Measurements from ENCODE around the gene KRTAP5-7.
A peak's percentile ranks its signal among the peaks of the same experiment; 100 is the strongest.
"Not testable (repeated sequence)": the region's sequence is repeated elsewhere in the genome, so short reads cannot be mapped to it uniquely, and the experiment has no call there.

The KRTAP5-7 gene

GRCh38 chr11:71535825-71536224 is 8.8 kb downstream of the KRTAP5-7 start:
- no peak for DNase-seq

GRCh38 chr11:71537537-71537936 is 10.5 kb downstream of the KRTAP5-7 start:
- DNase-seq: no peak

GRCh38 chr11:71537977-71538665 is 11.1 kb downstream of the KRTAP5-7 start, which contains the start of gene KRTAP5-8:
Gene KRTAP5-8, plus strand, starts transcription at chr11:71538025. Its CDS starts 31 bp downstream, at chr11:71538056.
- not testable (repeated sequence) for DNase-seq

GRCh38 chr11:71538666-71538990 is 11.6 kb downstream of the KRTAP5-7 start:
- DNase-seq: no peak

DNA sequence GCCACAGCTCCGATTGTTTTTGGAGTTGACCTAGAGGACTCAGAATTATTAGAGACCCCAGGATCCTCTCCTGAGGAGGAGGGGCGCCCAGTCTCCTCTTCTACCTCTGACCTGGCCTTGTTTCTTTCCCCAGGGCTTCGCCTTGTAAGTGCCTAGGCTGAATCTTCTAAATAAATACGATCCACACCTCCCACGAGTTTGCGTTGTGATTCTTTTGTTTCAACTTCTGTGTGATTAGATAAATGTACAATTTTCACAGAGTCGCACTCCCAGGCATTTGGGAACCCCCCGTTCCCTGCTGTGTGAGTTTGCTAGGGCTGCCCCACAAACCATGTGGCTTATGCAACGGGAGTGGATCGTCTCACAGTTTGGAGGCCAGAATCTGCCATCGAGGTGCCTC is 11.9 kb downstream of the KRTAP5-7 start:
- DNase-seq: no peak

DNA sequence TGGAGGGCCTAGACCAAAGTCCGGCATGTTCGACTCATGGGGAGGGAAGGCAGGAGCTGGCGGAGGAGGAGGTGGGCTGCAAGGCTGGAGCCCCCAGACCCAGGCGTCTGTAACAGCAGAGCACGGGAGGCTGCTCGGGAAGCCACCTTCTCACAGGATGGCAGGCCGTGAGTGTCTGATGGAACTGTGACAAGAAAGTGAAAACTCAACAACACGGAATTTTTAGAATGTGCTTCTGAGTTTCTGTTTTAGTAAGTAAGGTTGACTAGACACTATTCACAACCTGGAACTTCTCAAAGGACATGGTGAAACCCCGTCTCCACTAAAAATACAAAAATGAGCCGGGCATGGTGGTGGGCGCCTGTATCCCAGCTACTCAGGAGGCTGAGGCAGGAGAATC is 12.9 kb downstream of the KRTAP5-7 start:
- DNase-seq: not testable (repeated sequence)

DNA sequence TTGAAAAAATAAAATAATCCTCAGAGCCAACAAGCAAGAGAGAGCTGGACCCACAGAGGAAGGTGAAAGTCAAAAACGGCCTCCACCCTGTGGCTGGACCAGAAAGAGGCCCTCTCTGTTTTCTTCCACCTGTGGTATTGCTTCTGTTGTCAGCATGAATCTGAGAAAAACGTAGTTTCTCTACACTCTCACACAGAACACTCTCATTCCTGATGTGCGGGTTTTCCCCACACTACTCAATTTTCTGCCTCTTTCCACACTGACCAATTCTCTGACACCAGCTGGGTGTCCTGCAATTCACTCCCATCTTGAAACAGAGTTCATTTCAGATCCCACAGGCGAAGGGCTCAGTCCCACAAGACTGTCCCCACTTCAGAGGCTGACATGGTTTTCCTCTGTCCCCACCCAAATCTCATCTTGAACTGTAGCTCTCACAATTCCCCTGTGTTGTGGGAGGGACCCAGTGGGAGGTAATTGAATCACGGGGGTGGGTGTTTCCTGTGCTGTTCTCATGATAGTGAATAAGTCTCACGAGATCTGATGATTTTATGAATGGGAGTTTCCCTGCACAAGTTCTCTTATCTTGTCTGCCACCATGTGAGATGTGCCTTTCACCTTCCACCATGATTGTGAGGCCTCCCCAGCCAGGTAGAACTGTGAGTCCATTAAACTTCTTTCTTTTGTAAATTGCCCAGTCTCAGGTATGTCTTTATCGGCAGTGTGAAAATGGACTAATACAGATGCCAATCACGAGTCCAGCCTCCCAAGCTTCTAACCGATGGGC is 13.6 kb downstream of the KRTAP5-7 start:
- DNase-seq: not testable (repeated sequence)

- DNase-seq: no peak
Measured at GRCh38 chr11:71542382-71542781, 15.3 kb downstream of the KRTAP5-7 start.

- DNase-seq: no peak
Measured at GRCh38 chr11:71542879-71543777, 16.1 kb downstream of the KRTAP5-7 start.

- no peak for DNase-seq
Measured at GRCh38 chr11:71543866-71544265, 16.8 kb downstream of the KRTAP5-7 start.

DNA sequence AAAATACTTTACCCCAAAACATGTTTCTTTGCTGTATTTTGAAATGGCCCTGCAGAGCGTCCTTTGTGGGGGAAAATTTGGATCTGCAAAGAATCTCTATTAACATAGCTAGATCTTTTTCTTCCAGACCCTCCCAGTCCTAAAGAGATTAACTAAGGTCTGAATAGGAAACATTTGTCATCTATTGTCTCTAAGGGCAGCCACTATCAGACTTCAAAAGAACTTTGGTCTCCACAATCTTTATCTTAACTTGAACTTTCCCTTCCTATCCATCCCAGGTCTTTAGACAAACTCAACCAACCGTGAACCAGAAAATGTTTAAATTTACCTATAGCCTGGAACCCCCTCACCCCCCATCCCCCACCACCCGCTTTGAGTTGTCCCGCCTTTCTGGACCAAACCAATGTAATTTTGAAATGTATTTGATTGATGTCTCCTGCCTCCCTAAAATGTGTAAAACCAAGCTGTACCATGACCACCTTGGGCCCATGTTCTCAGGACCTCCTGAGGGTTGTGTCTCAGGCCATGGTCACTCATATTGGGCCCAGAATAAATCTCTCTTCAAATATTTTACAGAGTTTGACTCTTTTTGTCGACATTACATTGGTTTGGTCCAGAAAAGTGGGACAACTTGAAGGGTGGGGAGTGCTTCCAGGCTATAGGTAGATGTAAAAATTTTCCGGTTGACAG is 17.6 kb downstream of the KRTAP5-7 start:
- no peak for DNase-seq

GRCh38 chr11:71545405-71545966 is 18.4 kb downstream of the KRTAP5-7 start:
- DNase-seq: no peak

DNA sequence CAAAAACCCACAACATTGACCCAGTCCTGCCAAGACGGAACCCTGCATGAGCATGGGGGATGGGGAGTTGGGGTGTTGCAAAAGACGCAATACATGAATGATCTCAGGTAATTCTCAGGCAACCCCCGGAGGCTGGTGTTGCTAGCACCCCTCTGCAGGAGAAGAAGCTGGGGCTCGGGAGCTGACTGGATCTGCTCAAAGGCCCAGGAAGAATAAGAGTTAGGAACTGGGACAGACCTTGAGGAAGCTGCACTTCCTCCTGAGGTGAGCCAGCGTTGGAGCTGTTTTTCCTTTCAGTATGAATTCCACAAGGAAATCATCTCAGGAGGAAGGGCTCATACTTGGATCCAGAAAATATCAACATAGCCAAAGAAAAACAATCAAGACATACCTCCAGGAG is 21.1 kb downstream of the KRTAP5-7 start, which contains the start of gene KRTAP5-9:
Gene KRTAP5-9 (plus strand): TSS at position 301 of the 400 bp plus-strand sequence. CDS start 238 bp downstream, outside the sequence.
- no peak for DNase-seq

- no peak for DNase-seq
Measured at GRCh38 chr11:71548716-71549151, 21.7 kb downstream of the KRTAP5-7 start.

DNA sequence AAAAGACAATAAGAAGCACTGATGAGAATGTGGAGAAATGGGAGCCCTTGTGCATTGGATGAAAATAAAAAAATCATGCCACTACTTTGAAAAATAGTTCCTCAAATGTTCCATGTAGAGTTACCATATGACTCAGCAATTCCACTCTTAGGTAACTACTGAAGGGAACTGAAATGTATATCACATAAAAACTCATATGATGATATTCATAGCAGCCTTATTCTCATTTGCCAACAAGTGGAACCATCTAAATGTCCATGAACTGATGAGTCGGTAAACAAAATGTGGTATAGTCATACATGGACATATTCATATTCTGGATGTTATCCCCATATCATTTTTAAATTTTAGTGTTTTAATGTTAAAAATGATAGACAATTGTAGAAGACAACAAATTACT is 24.6 kb downstream of the KRTAP5-7 start:
- DNase-seq: no peak

DNA sequence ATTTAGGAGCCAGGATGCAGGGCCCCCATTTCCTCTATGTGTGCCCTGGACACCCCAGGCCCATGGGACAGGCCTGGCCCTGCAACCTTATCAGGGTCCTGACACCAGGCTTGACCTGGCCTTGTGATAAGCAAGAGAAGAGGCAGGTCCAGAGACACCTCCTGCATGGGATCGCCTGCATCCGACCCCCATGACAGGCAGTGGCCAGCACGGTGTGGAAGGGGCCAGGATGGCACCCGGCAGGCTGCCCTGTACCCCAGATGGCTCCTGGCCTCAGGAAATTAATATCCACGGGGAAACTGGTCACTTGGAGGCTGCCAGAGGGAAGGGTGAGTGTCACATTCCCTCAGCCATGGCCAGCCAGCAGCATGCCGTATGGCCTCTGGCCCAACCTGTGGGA is 27.9 kb downstream of the KRTAP5-7 start:
- no peak for DNase-seq

DNA sequence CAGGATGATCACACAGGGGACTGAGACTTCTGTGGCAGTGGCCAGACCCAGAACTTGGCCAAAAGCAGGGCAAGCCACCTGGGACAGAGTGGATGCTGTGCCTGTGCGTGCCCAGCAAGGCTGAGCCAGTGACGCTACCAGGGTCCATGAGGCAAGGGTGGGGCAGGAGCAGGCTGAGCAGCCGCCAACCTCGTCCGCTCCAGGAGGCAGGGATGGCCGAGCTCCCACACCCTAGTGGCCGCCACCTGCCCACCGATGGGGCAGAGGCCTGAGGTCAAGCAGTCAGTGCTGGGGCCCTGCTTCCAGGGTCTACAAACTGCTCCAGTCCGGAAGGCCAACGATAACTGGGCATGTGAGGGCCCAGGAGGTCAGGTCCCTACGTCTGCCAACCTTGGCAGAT is 28.4 kb downstream of the KRTAP5-7 start:
- DNase-seq: no peak

- DNase-seq: no peak
Measured at GRCh38 chr11:71556018-71556417, 29.0 kb downstream of the KRTAP5-7 start.

DNA sequence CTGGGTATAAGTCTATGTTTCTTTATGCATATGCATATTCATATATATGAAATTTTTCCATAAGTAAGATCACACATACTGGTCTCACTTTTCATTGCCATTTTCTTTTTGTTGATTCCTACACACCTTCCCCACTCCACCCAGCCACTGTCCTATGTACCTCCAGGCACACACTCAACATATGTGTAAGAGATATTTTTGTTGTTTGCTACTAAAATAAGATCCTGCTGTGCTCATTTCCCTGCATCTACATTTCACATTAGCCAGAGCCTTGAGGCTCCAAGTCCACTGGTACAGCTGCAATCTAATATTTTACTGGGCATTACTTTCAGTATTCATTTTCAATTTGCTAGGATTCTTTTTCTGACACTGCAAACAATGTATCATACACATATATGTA is 30.2 kb downstream of the KRTAP5-7 start:
- no peak for DNase-seq

GRCh38 chr11:71558996-71559395 is 31.9 kb downstream of the KRTAP5-7 start:
- DNase-seq: no peak

DNA sequence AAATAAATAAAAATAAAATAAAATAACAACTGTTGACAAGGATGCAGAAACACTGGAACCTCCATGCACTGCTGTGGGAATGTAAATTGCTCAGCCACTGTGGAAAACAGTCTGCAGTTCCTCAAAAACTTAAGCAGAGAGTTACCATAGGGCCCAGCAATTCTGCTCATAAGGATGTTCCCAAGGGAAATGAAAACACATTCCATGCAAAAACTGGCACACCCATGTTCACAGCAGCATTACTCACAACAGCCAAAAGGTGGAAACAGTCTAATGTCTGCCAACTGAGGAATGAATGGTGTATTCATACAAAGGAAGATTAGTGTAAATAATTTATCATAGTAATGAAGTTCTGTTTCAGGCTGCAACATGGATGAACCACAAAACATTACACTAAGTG is 35.1 kb downstream of the KRTAP5-7 start:
- no peak for DNase-seq

DNA sequence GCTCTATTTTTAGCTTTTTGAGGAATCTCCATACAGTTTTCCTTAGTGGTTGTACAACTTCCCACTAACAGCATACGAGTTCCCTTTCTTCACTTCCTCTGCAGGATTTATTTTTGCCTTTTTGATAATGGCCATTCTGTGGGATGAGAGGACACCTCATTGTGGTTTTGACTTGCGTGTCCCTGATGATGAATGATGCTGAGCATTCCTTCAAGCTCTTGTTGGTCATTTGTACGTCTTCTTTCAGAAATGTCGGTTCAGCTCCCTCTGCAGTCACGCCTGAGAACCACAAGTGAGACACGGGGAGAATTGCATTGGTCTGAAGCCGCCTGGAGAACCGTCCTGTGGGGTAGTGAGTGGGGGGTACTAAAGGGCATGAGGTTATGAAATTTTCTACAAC is 36.3 kb downstream of the KRTAP5-7 start:
- peak; percentile 59 for DNase-seq
